ENCODE data around the gene COG6.

DNA sequence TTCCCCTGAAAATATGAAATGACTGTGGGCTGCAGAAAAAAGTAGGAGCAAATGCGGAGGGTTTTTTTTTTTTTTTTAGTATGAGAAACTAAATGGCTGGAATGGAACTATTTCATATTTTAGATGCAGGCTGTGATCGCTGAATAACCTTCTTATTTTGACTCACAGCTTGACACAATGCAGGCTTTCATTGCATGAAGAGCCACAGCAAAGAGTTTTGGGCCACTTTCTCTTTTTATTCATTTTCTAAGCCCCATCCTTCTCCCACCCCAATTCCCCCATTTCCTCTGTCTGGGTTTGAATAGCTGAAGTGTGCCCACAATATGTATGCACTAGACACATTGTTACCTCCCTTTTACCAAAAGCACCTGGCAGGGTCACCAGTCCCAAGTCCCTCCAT, 125.9 kb downstream of the COG6 start:
- TF ChIP-seq ASH2L (IDR thresholded peaks at IDR 0.05; ENCODE audit: low read length) (no peak), POLR2A (IDR thresholded peaks at IDR 0.05; ENCODE audit: control extremely low read depth in 1 of 2, low read depth in 2 of 2, low read length in 2 of 2) (no peak), TCF12 (IDR thresholded peaks at IDR 0.05; ENCODE audit: low read depth, low read length) (no peak), TEAD4 (IDR thresholded peaks at IDR 0.05; ENCODE audit: low read depth, low read length) (no peak)
